AG09319 (cell line): ENCODE measurements around the gene SPATS2L.

ENCODE experiments used
- DNase-seq: peaks from one replicate; pipeline ENCODE4 v3.0.0-alpha.2; 2010; ENCODE audit warnings: low read depth; ENCODE audit errors: extremely low read depth
- TF ChIP-seq, protein P1 (sequence below): IDR thresholded peaks from 2 replicates; pipeline ENCODE4 v1.5.1; 2011; ENCODE audit warnings: low read depth, mild to moderate bottlenecking, inconsistent platforms, low read length, moderate library complexity

Gene SPATS2L

DNA sequence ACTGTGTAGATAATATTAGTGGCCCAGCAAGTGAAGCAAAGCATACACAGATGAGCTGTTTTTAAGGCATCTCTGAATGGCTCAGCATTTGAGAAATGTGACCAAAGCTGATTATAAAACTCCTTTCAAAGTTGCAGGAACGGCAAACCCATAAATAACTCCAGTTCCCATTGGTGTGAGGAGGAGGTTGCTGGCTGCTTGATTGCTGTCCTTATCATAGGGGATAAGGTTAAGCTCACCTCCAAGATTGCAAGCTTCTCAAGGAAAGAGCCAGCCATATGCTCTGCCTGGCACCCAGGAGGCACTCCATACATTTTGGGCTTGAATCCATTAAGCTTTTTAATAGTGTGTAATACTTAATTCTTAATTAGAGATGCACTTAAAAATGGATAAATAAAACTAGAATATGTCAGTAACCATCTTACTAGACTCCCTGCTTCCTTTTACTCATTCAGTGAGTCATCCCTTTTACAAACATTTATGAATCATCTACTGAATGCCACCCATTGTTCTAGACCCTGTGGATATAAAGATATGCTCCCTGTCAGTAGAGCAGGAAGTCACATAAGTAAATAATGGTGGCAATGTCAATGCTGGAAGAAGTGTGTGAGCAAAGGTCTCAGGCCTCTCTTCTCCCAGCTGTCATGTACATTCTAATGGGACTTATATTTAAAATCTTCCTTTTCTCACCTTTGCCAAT is 99.3 kb downstream of the SPATS2L start:
- no peak for DNase-seq
- TF ChIP-seq, protein P1, sequence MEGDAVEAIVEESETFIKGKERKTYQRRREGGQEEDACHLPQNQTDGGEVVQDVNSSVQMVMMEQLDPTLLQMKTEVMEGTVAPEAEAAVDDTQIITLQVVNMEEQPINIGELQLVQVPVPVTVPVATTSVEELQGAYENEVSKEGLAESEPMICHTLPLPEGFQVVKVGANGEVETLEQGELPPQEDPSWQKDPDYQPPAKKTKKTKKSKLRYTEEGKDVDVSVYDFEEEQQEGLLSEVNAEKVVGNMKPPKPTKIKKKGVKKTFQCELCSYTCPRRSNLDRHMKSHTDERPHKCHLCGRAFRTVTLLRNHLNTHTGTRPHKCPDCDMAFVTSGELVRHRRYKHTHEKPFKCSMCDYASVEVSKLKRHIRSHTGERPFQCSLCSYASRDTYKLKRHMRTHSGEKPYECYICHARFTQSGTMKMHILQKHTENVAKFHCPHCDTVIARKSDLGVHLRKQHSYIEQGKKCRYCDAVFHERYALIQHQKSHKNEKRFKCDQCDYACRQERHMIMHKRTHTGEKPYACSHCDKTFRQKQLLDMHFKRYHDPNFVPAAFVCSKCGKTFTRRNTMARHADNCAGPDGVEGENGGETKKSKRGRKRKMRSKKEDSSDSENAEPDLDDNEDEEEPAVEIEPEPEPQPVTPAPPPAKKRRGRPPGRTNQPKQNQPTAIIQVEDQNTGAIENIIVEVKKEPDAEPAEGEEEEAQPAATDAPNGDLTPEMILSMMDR, result no peak

DNA sequence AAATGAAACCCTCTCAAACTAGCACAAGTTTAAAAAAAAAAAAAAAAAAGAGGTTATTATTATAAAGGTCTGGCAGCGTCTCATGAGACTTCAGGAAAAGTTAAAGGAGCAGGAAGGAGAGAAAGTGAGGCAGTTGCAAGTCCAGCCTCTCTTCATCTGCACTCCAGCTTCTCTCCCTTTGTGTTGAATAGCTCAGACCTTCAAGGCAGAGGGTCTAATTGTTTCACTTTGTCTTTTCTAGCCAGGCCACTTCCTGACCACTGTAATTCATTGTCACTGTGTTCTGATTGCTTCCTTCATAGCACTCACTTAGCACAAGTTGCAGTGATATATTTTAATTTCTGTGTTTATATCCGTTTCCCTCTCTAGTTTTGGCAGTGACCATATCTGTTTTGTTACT is 99.9 kb downstream of the SPATS2L start:
- TF ChIP-seq, protein P1, result no peak
- DNase-seq, result no peak

DNA sequence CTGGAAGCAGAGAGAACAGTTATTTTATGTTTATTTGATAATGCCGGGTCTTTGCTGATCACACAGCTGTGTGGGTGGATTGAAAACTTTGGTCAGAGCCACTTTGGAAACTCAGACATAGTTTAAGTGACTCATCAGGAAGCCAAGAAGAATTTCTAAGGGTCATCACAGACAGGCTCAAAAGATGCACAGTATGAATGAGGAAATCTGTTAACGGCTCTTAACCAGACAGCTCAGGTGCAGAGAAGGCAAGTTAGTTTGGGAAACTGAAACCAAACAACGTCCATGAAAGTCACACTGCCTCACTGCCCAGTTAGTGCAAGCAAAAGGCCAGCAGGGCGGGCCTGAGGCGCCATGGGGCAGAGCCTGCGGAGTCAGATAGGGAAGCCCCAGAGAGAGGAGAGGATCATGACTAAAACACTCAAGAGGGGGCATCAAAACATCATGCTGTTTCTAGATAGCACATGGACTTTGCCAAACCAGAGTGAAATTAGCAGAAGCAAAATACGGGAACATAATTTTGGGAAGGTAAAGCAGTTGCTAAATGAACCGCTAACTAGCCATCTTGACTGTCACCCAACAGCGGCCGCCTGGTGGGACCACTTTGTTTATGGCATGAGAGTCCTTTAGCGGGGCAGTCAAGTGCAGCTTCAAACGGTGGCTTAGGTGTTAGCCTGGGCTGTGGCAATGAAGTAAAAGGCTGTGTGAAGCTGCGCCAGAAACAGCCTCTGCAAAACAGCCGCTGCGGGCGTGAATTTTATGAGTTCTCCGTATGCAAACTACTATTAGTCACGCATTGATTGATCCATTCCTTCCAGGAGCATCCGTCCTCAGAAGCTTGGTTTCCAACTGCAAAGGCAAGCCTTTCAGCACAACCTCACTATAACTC is 102.2 kb downstream of the SPATS2L start:
- no peak for DNase-seq
- TF ChIP-seq, protein P1, result no peak

DNA sequence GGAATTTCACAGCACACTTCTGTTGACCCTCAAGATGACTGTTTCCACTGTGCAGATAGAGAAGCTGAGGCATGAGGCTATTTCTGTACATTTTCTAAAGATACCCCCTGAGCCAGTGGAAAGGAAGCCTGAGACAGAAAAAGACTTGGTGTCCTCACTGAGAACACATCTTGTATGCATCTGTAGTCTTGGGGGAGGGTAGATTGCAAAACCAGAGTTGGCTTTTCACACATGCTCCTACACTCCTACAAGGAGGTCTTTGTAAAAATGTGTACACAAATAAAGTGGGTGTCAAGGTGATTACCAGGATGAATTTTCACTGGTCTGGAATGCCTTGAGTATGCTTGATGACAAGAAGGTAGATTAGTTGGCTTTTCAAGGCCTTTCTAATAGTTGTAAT is 105.3 kb downstream of the SPATS2L start:
- DNase-seq, result no peak
- TF ChIP-seq, protein P1, result no peak

DNA sequence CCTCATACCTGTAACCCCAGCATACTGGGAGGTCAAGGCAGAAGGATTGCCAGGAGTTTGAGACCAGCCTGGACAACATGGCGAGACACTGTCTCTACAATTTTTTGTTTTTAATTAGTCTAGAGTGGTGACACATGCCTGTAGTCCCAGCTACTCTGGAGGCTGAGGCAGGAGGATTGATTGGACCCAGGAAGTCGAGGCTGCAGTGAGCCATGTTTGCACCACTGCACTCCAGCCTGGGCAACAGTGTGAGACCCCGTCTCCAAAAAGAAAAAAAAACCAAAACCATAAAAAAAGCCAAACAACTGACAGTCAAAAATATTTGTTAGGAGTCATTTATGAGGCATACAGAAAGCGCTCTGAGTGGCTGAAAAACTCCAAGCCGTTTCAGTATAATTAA is 107.9 kb downstream of the SPATS2L start:
- no peak for DNase-seq
- TF ChIP-seq, protein P1, result no peak

DNA sequence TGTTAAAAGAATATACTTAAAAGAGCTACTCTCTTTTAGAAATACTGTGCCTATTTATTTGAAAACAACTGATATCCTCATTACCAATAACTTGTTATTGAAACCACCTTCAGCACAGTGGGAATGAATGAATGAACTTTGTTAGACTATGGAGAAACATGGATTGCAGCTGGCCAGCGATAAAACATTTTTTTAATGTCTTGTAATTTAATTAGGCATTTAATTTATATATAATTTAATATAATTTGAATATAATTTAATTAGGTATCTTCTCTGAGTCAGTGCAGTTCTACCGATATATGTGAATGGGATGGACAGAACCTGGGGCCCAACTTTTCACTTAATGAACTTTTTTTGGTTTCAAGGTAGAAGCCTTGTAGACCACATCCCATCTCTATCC is 109.0 kb downstream of the SPATS2L start:
- TF ChIP-seq, protein P1, result no peak
- DNase-seq, result no peak

DNA sequence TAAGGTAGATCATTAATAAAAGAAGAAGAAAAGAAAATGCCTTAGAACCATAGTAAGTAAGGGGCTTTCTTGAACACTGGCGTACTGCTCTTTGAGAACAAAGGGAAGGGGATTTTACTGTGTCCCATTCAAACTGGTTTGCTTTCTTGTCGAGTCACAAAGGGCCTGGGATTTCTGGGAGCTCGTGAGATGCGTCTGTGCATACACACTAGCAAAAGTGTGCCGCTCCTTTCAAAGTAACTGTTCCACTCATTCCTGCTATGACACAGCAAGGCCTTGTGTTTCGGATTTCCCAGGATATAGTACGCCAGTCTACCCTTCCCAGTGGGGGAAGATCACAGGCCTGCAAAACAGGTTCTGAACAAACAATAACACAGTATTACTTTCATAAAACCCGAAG is 110.4 kb downstream of the SPATS2L start:
- TF ChIP-seq, protein P1, result no peak
- DNase-seq, result no peak
